ENCODE results near the gene RBFA. TPM values are rescaled to one million over a fixed set of nuclear protein-coding genes. Genes with fewer than 3 reads are reported as not detected.

RBFA gene
- total RNA-seq, 1 experiment from 2014 or later = 39.5 TPM

GRCh38 chr18:79987566-79987965 lies 46.7 kb upstream of the RBFA start:
- Histone ChIP-seq H3K4me1 (ENCODE audit: insufficient read depth, low read length, poor library complexity, severe bottlenecking) (peaks cover 11% of the 10 kb centered on the region), H3K27ac (ENCODE audit: low read depth, low read length, poor library complexity, severe bottlenecking) (peak overlapping the region; percentile 94), H3K36me3 (ENCODE audit: insufficient read depth, low read length, poor library complexity, severe bottlenecking) (peaks cover 18% of the 10 kb centered on the region), H3K27me3 (replicated peaks; ENCODE audit: insufficient read depth, low read depth, low read length, poor library complexity) (no peaks in the 10 kb centered on the region), H3K4me3 (ENCODE audit: low read depth, low read length, poor library complexity, severe bottlenecking) (peak overlapping the region; percentile 90), H3K9me3 (ENCODE audit: low read depth, low read length, poor library complexity, severe bottlenecking) (no peaks in the 10 kb centered on the region)
- ChIA-PET POLR2A (ENCODE audit: low non-redundant PET) (no interaction called here), CTCF (interaction anchor here (0.7 kb wide), 1 partner anchor 206 kb away, joined by 3 read pairs; no protein-coding TSS in a partner anchor)
- DNase-seq (ENCODE audit: low spot score) = no peak
- intact Hi-C loops (cut with micrococcal nuclease; ENCODE audit: unreplicated experiment) = no loop called here
- no peak for TF ChIP-seq CTCF (conservative IDR thresholded peaks at IDR 0.05; ENCODE audit: low read depth, low read length)
- no peak for TF ChIP-seq EZH2 (IDR thresholded peaks at IDR 0.05; ENCODE audit: borderline replicate concordance, low read depth, low read length, poor library complexity, severe bottlenecking)
- BruUV-seq (replicated peaks) = no TSS peak

- Histone ChIP-seq H3K4me3 (ENCODE audit: low read depth, low read length, poor library complexity, severe bottlenecking) (peak overlapping the region; percentile 90), H3K36me3 (ENCODE audit: insufficient read depth, low read length, poor library complexity, severe bottlenecking) (peaks cover 18% of the 10 kb centered on the region), H3K27ac (ENCODE audit: low read depth, low read length, poor library complexity, severe bottlenecking) (peak overlapping the region; percentile 94), H3K27me3 (replicated peaks; ENCODE audit: insufficient read depth, low read depth, low read length, poor library complexity) (no peaks in the 10 kb centered on the region), H3K4me1 (ENCODE audit: insufficient read depth, low read length, poor library complexity, severe bottlenecking) (peaks cover 11% of the 10 kb centered on the region), H3K9me3 (ENCODE audit: low read depth, low read length, poor library complexity, severe bottlenecking) (no peaks in the 10 kb centered on the region)
- ChIA-PET CTCF (interaction anchor here (0.7 kb wide), 1 partner anchor 207 kb away, joined by 3 read pairs; no protein-coding TSS in a partner anchor), POLR2A (ENCODE audit: low non-redundant PET) (no interaction called here)
- BruUV-seq (replicated peaks) = no TSS peak
- intact Hi-C loops (cut with micrococcal nuclease; ENCODE audit: unreplicated experiment) = loop anchor here (2.0 kb wide), 1 partner anchor 47 kb away; the partner anchor contains the start of gene RBFA
- TF ChIP-seq EZH2 (IDR thresholded peaks at IDR 0.05; ENCODE audit: borderline replicate concordance, low read depth, low read length, poor library complexity, severe bottlenecking) = no peak
- TF ChIP-seq CTCF (conservative IDR thresholded peaks at IDR 0.05; ENCODE audit: low read depth, low read length) = peak; percentile 49
- peak; percentile 70 for DNase-seq (ENCODE audit: low spot score)
These were observed 46.2 kb upstream of the RBFA start for GRCh38 chr18:79988071-79988450.

GRCh38 chr18:79988451-79989194 lies 45.6 kb upstream of the RBFA start, which contains the start of gene TXNL4A:
Gene TXNL4A, minus strand, starts transcription at chr18:79988563. Its CDS starts 171 bp downstream, at chr18:79988392.
- ChIA-PET CTCF (interaction anchor here (0.7 kb wide), 1 partner anchor 208 kb away, joined by 3 read pairs; no protein-coding TSS in a partner anchor), POLR2A (ENCODE audit: low non-redundant PET) (no interaction called here)
- BruUV-seq (replicated peaks) = TSS peak; percentile 86
- peaks cover 18% of the 10 kb centered on the region for H3K36me3 ChIP-seq (ENCODE audit: insufficient read depth, low read length, poor library complexity, severe bottlenecking)
- peaks cover 11% of the 10 kb centered on the region for H3K4me1 ChIP-seq (ENCODE audit: insufficient read depth, low read length, poor library complexity, severe bottlenecking)
- TF ChIP-seq EZH2 (IDR thresholded peaks at IDR 0.05; ENCODE audit: borderline replicate concordance, low read depth, low read length, poor library complexity, severe bottlenecking) (no peak), CTCF (conservative IDR thresholded peaks at IDR 0.05; ENCODE audit: low read depth, low read length) (no peak)
- H3K9me3 ChIP-seq (ENCODE audit: low read depth, low read length, poor library complexity, severe bottlenecking) = no peaks in the 10 kb centered on the region
- H3K4me3 ChIP-seq (ENCODE audit: low read depth, low read length, poor library complexity, severe bottlenecking) = peak within 1 kb of the TSS; percentile 90
- peak within 1 kb of the TSS; percentile 94 for H3K27ac ChIP-seq (ENCODE audit: low read depth, low read length, poor library complexity, severe bottlenecking)
- intact Hi-C loops (cut with micrococcal nuclease; ENCODE audit: unreplicated experiment) = loop anchor here (2.0 kb wide), 1 partner anchor 46 kb away; the partner anchor contains the start of gene RBFA
- no peaks in the 10 kb centered on the region for H3K27me3 ChIP-seq (replicated peaks; ENCODE audit: insufficient read depth, low read depth, low read length, poor library complexity)
- peak; percentile 93 for DNase-seq (ENCODE audit: low spot score)
